Measurements from ENCODE around the gene FGF19. TPM values are rescaled to one million over a fixed set of nuclear protein-coding genes. Genes with fewer than 3 reads are reported as not detected.

Gene FGF19
- polyA plus RNA-seq, 1 donor, result 0.04 TPM

DNA sequence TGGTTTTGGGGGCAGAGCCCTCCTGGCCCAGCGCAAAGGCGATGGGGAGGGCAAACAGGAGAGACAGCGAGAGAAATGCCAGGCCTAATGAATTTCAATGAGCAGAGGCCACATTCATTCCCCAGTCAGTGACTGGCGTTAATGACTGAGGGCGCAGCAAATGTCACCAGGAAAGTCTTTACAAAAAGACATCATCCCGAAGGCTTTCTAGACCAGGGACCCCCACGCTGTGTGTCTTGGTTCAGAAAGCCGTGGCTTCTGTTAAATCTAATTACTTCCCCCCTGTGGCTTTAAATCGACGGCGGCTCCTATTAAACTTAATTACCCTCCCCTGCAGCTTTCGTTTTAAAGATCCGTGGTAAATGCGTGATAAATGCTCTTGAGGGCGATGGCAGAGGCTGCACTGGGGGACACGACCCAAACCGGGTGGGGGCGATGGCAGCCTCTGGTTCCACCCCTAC, 1.6 kb upstream of the FGF19 start:
- Histone ChIP-seq H3K27ac (ENCODE audit: low read length) (peak overlapping the region; percentile 53), H3K27me3 (ENCODE audit: control insufficient read depth, insufficient read depth, low read length) (peaks cover 49% of the 10 kb centered on the region), H3K9me3 (ENCODE audit: control insufficient read depth, low read depth, low read length) (peaks cover 4% of the 10 kb centered on the region), H3K36me3 (ENCODE audit: control insufficient read depth, insufficient read depth, low read length) (no peaks in the 10 kb centered on the region), H3K4me3 (ENCODE audit: low read length) (no peak overlapping the region), H3K4me1 (ENCODE audit: control insufficient read depth, insufficient read depth, low read length) (peaks cover 81% of the 10 kb centered on the region)
- WGBS (ENCODE audit: insufficient coverage, low lambda C conversion rate), result no CpG with 5 or more reads among the region's 18 CpGs
- peak in 1 of 2 donors; percentile 58 for DNase-seq

DNA sequence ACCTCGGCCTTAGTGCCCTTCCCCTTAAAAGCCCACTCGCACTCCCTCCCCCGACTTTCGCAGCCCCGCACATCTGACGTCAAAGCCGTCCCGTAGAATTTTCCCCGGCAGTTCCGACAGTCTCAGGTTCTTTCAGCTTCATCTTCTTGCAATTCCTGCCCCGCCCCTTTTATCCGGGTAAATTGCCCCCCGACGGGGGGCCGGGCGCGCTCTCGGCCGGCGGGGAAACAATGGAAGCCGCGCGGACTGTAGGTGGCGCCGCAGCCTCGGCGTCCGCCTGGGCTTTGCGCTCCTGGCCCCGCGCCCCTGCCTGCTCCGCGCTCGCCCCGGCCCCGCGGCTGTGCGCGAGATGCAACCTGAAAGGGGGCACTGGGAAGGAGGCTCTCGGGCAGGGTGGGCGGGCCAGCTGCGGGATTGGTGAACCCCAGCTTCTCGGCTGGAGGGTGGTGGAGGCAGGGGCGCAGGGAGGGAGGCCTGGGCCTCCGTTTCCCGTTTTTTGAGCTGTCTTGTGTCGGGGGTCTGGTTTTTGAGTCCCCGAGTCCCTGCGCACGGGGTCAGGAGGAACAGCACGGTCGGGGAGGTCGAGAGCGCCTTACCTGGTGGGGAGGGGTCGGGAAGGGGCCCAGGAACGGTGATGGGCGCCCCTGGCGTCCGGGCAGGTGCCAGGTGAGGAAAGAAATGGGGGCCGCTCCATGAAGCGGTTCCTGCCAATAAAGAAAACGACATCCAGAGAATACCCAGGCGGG, 859 bp upstream of the FGF19 start:
- peak in 1 of 2 donors; percentile 50 for DNase-seq
- H3K36me3 ChIP-seq (ENCODE audit: control insufficient read depth, insufficient read depth, low read length), result no peaks in the 10 kb centered on the region
- WGBS (ENCODE audit: insufficient coverage, low lambda C conversion rate), result no CpG with 5 or more reads among the region's 63 CpGs
- H3K27me3 ChIP-seq (ENCODE audit: control insufficient read depth, insufficient read depth, low read length), result peaks cover 49% of the 10 kb centered on the region
- peaks cover 76% of the 10 kb centered on the region for H3K4me1 ChIP-seq (ENCODE audit: control insufficient read depth, insufficient read depth, low read length)
- H3K27ac ChIP-seq (ENCODE audit: low read length), result no peak overlapping the region
- peak overlapping the region; percentile 23 for H3K4me3 ChIP-seq (ENCODE audit: low read length)
- H3K9me3 ChIP-seq (ENCODE audit: control insufficient read depth, low read depth, low read length), result peaks cover 4% of the 10 kb centered on the region

DNA sequence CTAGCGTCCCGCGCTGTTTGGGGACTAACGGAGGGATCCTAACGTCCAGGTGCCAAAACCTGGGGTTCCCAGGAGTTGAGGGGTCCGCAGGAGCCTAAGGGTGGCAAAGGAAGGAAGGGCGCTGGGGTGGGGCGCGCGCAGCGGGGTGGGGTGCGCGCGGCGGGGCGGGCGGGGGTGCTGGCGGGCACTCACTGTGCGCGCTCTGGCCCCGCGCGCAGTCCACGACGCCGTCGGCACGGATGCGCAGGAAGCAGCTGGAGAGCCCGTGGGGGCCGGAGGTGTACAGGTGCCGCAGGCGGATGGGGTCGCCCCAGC, 412 bp downstream of the FGF19 start:
- no peak for DNase-seq
- Histone ChIP-seq H3K27ac (ENCODE audit: low read length) (no peak overlapping the region), H3K4me3 (ENCODE audit: low read length) (no peak overlapping the region), H3K4me1 (ENCODE audit: control insufficient read depth, insufficient read depth, low read length) (peaks cover 63% of the 10 kb centered on the region), H3K27me3 (ENCODE audit: control insufficient read depth, insufficient read depth, low read length) (peaks cover 49% of the 10 kb centered on the region), H3K9me3 (ENCODE audit: control insufficient read depth, low read depth, low read length) (peaks cover 4% of the 10 kb centered on the region), H3K36me3 (ENCODE audit: control insufficient read depth, insufficient read depth, low read length) (no peaks in the 10 kb centered on the region)
- no CpG with 5 or more reads among the region's 34 CpGs for WGBS (ENCODE audit: insufficient coverage, low lambda C conversion rate)

GRCh38 chr11:69702769-69703452, 911 bp downstream of the FGF19 start:
- H3K36me3 ChIP-seq (ENCODE audit: control insufficient read depth, insufficient read depth, low read length), result no peaks in the 10 kb centered on the region
- H3K4me1 ChIP-seq (ENCODE audit: control insufficient read depth, insufficient read depth, low read length), result peaks cover 61% of the 10 kb centered on the region
- H3K27ac ChIP-seq (ENCODE audit: low read length), result no peak overlapping the region
- H3K27me3 ChIP-seq (ENCODE audit: control insufficient read depth, insufficient read depth, low read length), result peaks cover 49% of the 10 kb centered on the region
- peak in 1 of 2 donors; percentile 35 for DNase-seq
- no peak overlapping the region for H3K4me3 ChIP-seq (ENCODE audit: low read length)
- no CpG with 5 or more reads among the region's 45 CpGs for WGBS (ENCODE audit: insufficient coverage, low lambda C conversion rate)
- peaks cover 4% of the 10 kb centered on the region for H3K9me3 ChIP-seq (ENCODE audit: control insufficient read depth, low read depth, low read length)

- H3K4me3 ChIP-seq (ENCODE audit: low read length), result no peak overlapping the region
- H3K4me1 ChIP-seq (ENCODE audit: control insufficient read depth, insufficient read depth, low read length), result peaks cover 56% of the 10 kb centered on the region
- DNase-seq, result peak in 1 of 2 donors; percentile 67
- H3K27me3 ChIP-seq (ENCODE audit: control insufficient read depth, insufficient read depth, low read length), result peaks cover 49% of the 10 kb centered on the region
- no peaks in the 10 kb centered on the region for H3K36me3 ChIP-seq (ENCODE audit: control insufficient read depth, insufficient read depth, low read length)
- no CpG with 5 or more reads among the region's 35 CpGs for WGBS (ENCODE audit: insufficient coverage, low lambda C conversion rate)
- peaks cover 4% of the 10 kb centered on the region for H3K9me3 ChIP-seq (ENCODE audit: control insufficient read depth, low read depth, low read length)
- H3K27ac ChIP-seq (ENCODE audit: low read length), result no peak overlapping the region
Observed at GRCh38 chr11:69702239-69702691, 1.6 kb downstream of the FGF19 start.

- H3K9me3 ChIP-seq (ENCODE audit: control insufficient read depth, low read depth, low read length), result peaks cover 4% of the 10 kb centered on the region
- H3K4me1 ChIP-seq (ENCODE audit: control insufficient read depth, insufficient read depth, low read length), result peaks cover 38% of the 10 kb centered on the region
- H3K4me3 ChIP-seq (ENCODE audit: low read length), result no peak overlapping the region
- H3K36me3 ChIP-seq (ENCODE audit: control insufficient read depth, insufficient read depth, low read length), result no peaks in the 10 kb centered on the region
- 94% methylated on average over 2 of the region's 20 CpGs for WGBS (ENCODE audit: insufficient coverage, low lambda C conversion rate)
- peak; percentile 79 to 92 for DNase-seq
- H3K27ac ChIP-seq (ENCODE audit: low read length), result peak overlapping the region; percentile 30
- H3K27me3 ChIP-seq (ENCODE audit: control insufficient read depth, insufficient read depth, low read length), result peaks cover 46% of the 10 kb centered on the region
Observed at GRCh38 chr11:69700278-69701140, 3.3 kb downstream of the FGF19 start.

GRCh38 chr11:69699213-69699612, 4.6 kb downstream of the FGF19 start:
- no peak for DNase-seq
- H3K4me3 ChIP-seq (ENCODE audit: low read length), result no peak overlapping the region
- H3K27me3 ChIP-seq (ENCODE audit: control insufficient read depth, insufficient read depth, low read length), result peaks cover 34% of the 10 kb centered on the region
- no peaks in the 10 kb centered on the region for H3K36me3 ChIP-seq (ENCODE audit: control insufficient read depth, insufficient read depth, low read length)
- peaks cover 4% of the 10 kb centered on the region for H3K9me3 ChIP-seq (ENCODE audit: control insufficient read depth, low read depth, low read length)
- no CpG with 5 or more reads among the region's 13 CpGs for WGBS (ENCODE audit: insufficient coverage, low lambda C conversion rate)
- no peak overlapping the region for H3K27ac ChIP-seq (ENCODE audit: low read length)
- H3K4me1 ChIP-seq (ENCODE audit: control insufficient read depth, insufficient read depth, low read length), result peaks cover 27% of the 10 kb centered on the region

GRCh38 chr11:69698362-69698761, 5.5 kb downstream of the FGF19 start:
- H3K4me3 ChIP-seq (ENCODE audit: low read length), result no peak overlapping the region
- H3K27me3 ChIP-seq (ENCODE audit: control insufficient read depth, insufficient read depth, low read length), result peaks cover 26% of the 10 kb centered on the region
- H3K36me3 ChIP-seq (ENCODE audit: control insufficient read depth, insufficient read depth, low read length), result no peaks in the 10 kb centered on the region
- H3K4me1 ChIP-seq (ENCODE audit: control insufficient read depth, insufficient read depth, low read length), result peaks cover 26% of the 10 kb centered on the region
- peaks cover 4% of the 10 kb centered on the region for H3K9me3 ChIP-seq (ENCODE audit: control insufficient read depth, low read depth, low read length)
- DNase-seq, result no peak
- no CpG with 5 or more reads among the region's 2 CpGs for WGBS (ENCODE audit: insufficient coverage, low lambda C conversion rate)
- H3K27ac ChIP-seq (ENCODE audit: low read length), result no peak overlapping the region

DNA sequence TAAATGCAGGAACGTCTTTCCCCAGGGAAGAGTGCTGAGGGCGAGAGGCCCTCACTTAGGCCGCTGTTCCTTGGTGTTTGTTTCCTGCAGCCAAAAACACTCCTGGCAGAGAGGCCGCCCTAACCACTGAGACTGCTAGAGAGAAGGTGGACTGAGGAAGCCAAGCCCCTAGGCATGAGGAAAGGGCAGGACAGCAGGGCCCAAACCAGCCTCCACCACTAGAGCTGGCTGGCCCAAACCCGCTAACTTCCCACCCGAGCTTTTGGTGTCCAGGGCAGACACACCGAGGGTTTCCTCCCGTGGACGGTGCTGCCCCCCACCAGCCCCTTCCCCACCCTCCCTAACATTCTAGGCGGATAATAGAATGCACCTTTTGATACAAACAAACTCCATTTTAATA, 6.0 kb downstream of the FGF19 start:
- no peak for DNase-seq
- Histone ChIP-seq H3K27ac (ENCODE audit: low read length) (no peak overlapping the region), H3K4me1 (ENCODE audit: control insufficient read depth, insufficient read depth, low read length) (peaks cover 22% of the 10 kb centered on the region), H3K27me3 (ENCODE audit: control insufficient read depth, insufficient read depth, low read length) (peaks cover 21% of the 10 kb centered on the region), H3K36me3 (ENCODE audit: control insufficient read depth, insufficient read depth, low read length) (no peaks in the 10 kb centered on the region), H3K4me3 (ENCODE audit: low read length) (no peak overlapping the region), H3K9me3 (ENCODE audit: control insufficient read depth, low read depth, low read length) (no peaks in the 10 kb centered on the region)
- no CpG with 5 or more reads among the region's 10 CpGs for WGBS (ENCODE audit: insufficient coverage, low lambda C conversion rate)

- peaks cover 17% of the 10 kb centered on the region for H3K27me3 ChIP-seq (ENCODE audit: control insufficient read depth, insufficient read depth, low read length)
- no peak overlapping the region for H3K4me3 ChIP-seq (ENCODE audit: low read length)
- DNase-seq, result no peak
- no peaks in the 10 kb centered on the region for H3K36me3 ChIP-seq (ENCODE audit: control insufficient read depth, insufficient read depth, low read length)
- H3K9me3 ChIP-seq (ENCODE audit: control insufficient read depth, low read depth, low read length), result no peaks in the 10 kb centered on the region
- H3K4me1 ChIP-seq (ENCODE audit: control insufficient read depth, insufficient read depth, low read length), result peaks cover 19% of the 10 kb centered on the region
- no CpG with 5 or more reads among the region's 8 CpGs for WGBS (ENCODE audit: insufficient coverage, low lambda C conversion rate)
- H3K27ac ChIP-seq (ENCODE audit: low read length), result no peak overlapping the region
Observed at GRCh38 chr11:69697469-69697843, 6.4 kb downstream of the FGF19 start.
